Fibroblast of skin of left biceps (primary cell): ENCODE data around the gene GATA1.
"Not testable (repeated sequence)": the region's sequence is repeated elsewhere in the genome, so short reads cannot be mapped to it uniquely, and the experiment has no call there.

ENCODE experiments used
- DNase-seq, 2 experiments: peaks; one replicate each; pipeline ENCODE4 v3.0.0-alpha.2; 2013; ENCODE audit warnings: low read depth in 2 of 2

The GATA1 gene

DNA sequence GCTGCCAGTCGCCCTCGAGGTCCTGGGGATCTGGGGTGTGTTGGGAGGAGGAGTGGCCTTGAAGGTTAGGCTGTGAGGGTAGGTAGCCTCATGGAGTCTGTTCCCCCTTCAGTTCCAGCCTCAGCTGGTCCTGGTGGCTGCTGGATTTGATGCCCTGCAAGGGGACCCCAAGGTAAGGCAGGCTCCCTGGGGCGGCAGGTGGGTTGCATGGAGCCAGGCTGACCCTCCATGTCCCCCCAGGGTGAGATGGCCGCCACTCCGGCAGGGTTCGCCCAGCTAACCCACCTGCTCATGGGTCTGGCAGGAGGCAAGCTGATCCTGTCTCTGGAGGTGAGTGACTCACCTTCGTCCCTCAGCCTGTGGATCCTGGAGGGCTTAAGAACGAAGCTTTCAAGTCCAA, 28.3 kb downstream of the GATA1 start:
- DNase-seq = no peak

DNA sequence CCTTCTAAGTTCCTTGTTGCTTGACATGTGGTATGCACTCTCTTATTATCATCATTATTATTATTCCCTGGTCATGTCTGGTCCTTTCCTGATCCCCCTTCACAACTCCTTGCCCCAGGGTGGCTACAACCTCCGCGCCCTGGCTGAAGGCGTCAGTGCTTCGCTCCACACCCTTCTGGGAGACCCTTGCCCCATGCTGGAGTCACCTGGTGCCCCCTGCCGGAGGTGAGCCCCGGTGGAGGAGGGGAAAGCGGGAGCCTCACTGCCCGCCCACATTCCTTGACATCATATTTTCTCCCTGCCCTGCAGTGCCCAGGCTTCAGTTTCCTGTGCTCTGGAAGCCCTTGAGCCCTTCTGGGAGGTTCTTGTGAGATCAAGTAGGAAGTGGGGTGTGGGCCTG, 28.9 kb downstream of the GATA1 start:
- no peak for DNase-seq

DNA sequence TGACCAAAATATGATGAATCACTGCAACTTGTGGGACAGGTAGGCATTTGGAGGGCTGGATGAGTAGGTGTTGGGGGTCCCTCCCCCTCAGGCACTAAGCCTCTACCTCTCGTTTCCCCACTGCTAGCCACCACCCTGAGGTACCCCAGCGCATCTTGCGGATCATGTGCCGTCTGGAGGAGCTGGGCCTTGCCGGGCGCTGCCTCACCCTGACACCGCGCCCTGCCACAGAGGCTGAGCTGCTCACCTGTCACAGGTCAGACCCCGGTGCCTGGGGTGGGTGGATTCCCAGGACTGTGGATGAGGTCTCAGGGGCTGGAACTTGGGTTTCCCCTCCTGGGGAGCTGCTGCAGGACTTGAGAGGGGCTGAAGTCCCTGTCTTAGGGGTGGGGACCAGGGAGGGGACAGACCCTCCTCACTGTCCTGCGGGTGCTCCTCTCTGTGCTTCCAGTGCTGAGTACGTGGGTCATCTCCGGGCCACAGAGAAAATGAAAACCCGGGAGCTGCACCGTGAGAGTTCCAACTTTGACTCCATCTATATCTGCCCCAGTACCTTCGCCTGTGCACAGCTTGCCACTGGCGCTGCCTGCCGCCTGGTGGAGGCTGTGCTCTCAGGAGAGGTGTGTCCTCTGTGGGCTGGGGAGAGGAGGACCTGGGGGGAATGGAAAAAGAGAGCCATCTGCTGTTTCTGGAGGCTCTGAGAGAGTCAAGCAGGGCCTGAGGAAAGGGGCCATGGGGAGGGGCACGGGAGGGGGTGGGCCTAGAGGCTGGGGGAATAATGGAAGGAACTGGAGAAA, 29.8 kb downstream of the GATA1 start:
- DNase-seq = no peak

DNA sequence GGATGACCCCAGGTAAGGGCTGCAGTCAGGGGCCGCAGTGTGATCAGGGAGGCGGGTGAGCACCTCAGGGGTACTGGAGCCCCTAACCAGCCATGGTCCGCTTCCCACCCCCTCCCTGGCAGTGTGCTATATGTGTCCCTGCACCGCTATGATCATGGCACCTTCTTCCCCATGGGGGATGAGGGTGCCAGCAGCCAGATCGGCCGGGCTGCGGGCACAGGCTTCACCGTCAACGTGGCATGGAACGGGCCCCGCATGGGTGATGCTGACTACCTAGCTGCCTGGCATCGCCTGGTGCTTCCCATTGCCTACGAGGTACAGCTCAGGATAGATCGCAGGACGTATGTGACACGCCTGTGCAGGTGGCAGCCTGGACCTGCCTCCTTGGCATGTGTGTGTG, 31.7 kb downstream of the GATA1 start:
- DNase-seq = no peak

DNA sequence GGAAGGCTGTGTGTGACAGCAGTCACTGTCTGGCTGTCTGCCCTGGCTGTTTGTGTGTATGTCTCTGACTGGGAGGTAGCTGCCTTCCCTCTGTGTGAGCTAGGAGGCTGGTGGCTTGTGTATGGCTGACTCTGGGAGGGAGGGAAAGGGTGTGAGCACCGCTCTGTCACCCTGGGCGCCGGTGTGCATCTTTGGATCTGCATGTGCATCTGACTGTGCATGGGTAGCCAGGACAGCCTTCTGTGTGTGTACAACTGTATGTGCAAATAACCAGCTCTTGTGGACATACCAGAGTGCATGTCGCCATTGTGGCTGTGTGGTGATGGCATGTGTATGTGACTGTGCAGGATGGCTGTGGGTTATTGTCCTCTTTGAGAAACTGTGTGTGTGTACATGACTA, 32.5 kb downstream of the GATA1 start:
- DNase-seq = no peak

DNA sequence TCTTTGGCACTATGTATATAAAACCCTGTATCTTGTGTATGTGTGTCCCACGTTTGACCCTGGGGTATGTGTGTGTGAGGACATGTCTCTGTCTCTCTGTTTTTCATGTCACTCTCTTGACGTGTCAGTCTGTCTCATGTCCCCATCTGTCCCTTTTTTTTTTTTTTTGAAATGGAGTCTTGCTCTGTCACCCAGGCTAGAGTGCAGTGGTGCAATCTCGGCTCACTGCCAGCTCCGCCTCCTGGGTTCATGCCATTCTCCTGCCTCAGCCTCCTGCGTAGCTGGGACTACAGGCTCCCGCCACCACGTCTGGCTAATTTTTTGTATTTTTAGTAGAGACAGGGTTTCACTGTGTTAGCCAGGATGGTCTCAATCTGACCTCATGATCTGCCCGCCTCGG, 33.0 kb downstream of the GATA1 start:
- DNase-seq = not testable (repeated sequence)

DNA sequence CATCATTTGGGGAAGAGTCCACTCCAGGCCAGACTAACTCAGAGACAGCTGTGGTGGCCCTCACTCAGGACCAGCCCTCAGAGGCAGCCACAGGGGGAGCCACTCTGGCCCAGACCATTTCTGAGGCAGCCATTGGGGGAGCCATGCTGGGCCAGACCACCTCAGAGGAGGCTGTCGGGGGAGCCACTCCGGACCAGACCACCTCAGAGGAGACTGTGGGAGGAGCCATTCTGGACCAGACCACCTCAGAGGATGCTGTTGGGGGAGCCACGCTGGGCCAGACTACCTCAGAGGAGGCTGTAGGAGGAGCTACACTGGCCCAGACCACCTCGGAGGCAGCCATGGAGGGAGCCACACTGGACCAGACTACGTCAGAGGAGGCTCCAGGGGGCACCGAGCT, 36.7 kb downstream of the GATA1 start:
- DNase-seq = no peak

DNA sequence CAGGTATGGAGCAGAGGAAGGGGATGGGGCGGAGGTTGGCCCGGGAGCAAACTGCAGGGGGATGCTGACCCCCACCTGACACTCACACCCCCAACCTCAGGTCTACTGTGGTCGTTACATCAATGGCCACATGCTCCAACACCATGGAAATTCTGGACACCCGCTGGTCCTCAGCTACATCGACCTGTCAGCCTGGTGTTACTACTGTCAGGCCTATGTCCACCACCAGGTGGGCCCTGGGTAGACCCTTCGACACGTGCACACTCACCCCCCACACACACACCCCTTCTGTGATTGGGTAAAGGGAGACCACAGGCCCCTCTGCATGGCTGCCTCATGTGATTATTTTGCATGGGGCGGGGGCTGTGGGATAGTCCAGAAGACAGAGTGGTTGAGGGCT, 37.7 kb downstream of the GATA1 start:
- no peak for DNase-seq

DNA sequence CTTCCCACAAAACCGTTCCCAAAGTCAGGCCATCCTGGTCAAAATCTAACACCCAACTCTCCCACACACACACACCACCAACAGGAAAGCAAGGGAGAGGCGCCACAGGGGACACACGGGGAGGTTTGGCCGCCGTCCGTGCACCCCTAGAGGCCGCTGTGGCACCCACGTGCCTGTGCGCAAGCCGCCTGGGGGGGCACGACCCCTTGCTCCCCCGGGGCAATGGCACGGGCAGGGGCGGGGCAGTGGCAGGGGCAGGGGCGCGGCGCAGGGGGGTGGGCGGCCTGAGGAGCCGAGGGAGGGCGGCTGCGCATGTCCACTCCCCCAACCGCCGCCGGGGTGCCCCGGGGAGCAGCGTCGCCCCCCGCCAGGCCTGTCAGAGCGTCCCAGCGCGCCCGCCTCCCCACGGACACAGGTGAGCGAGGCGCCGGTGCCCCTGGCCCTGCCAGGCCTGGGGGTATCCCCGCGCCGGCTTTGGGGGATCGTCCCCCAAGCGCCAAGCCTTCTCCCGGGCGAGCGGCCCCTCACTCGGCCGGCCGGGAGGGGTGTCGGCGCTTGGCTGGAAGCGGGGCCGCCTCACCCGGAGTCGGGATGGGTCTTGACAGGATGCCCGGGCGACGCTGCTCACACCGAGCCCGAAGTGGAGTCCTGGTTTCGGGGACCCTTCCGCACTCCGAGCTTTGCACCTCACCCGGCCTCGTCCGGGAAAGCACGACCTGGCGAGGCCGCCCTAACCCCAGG, 39.9 kb downstream of the GATA1 start, which contains the start of gene ERAS:
Gene ERAS, plus strand, starts transcription at position 379 of the 741 bp plus-strand sequence. CDS start 2,611 bp downstream, outside the sequence.
- DNase-seq = no peak

DNA sequence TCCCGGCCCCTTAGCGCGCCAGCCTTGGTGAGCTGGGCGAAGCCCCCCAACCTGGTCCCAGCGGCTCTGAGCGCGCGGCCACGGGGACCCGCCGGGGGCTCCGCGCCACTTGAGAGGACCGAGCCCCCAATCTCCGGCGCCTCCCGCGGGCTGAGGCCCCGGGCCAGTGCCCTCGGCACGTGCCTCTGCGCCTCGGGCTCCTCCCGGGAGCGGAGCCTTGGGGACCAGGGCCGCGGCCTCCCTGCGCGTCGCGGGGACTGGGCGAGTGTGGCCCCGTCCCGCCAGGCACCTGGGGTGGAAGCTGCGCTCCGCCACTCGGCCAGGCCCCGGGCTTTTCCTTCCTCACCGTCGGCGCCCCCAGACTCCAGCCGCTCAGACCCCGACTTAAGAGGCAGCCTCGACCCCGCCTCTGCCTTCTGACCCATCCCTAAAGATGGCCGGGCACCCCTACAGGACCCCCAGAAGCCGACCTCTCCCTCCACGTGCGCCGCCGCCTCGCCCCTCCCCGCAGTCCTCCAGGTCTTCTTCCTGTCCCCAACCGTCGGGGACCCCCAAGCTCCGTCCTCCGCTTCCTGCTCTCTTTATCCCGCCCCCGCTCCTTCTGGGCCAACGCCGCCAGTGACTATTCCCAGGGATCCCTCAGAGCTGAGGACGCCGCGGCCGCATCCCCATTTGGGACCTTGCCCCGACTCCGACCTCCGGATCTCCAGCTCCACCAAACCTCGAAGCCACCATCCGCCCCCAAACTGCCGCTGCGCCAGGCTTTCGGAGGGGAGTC, 40.7 kb downstream of the GATA1 start:
- no peak for DNase-seq

DNA sequence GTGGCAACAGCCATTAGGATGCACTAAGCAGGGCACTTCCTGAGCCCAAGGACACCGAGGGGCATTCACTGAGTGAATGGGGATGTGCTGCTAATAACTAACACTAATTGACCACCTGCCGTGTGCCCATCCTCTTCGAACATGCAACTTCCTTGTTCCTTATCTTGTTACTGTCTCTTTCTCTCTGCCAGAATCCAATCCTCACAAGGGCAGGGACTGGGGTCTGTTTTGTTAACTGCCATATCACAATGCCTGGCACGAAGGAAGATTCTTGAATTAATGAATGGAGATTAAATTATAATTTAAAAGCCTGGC, 41.2 kb downstream of the GATA1 start:
- DNase-seq = no peak

DNA sequence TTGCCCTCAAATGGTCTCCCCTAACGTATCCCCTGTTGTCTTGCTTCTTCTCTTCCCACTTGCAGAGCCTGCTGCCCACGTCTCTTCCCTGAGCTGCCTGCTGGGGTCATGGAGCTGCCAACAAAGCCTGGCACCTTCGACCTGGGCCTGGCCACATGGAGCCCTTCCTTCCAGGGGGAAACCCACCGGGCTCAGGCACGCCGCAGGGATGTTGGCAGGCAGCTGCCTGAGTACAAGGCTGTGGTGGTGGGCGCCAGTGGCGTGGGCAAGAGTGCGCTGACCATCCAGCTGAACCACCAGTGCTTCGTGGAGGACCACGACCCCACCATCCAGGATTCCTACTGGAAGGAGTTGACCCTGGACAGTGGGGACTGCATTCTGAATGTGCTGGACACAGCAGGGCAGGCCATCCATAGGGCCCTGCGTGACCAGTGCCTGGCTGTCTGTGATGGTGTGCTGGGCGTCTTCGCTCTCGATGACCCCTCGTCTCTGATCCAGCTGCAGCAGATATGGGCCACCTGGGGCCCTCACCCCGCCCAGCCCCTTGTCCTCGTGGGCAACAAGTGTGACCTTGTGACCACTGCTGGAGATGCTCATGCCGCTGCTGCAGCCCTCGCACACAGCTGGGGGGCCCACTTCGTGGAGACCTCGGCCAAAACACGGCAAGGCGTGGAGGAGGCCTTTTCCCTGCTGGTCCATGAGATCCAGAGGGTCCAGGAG, 42.8 kb downstream of the GATA1 start:
- no peak for DNase-seq

DNA sequence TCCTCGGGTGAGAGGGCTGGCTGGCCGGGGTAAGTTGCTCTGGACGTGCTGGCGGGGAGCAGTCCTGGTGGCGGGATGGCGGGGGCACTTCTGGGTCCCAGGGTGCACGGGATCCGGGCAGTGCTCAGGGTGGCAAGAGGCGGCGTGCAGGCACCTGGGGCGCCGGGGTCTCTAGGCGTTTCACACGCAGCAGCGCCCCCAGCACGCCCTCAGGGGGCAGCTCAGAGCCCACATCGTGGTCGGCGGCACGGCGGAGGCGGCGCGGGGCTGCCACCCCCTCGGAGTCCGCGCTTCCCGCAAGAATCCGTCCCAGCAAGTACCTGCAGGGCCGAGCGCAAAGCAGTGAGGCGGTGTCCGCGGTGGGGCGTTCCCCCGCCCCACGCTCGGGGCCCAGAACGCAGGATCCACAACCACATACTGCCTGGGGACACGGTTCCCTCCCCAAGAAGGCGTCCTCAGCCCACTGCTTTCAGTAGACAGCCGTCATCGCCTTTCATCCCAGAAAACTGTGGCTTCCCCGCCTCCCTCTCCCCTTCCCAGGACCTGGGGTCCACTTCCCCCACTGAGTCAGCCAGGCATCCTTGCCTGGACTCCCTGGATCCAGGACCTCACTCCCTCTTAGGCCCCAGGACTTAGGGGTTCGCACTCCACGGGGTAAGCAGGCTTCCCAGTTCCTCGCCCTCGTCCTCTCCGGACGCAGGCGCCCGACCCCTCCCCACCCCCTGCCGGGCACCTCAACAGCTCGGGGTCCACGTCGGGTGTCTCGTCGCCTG, 44.9 kb downstream of the GATA1 start:
- no peak for DNase-seq

DNA sequence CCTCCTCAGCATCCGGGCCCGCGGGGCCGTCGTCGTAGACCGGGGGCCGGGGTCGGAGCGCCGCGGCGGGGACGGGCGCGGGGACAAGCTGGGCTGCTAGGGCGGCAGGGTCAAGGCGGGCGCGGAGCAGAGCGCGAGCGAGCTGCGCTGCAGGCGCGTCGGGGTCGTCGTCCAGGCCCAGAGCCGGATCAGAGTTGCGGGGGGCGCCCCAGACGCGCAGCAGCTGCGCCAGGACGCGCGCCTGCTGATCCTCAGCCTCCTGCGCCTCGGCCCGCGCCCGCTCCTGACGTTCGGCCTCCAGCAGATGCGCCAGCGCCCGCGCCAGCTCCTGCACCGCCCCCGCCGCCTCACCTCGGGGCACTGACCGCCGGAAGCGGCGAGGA, 45.5 kb downstream of the GATA1 start:
- no peak for DNase-seq

DNA sequence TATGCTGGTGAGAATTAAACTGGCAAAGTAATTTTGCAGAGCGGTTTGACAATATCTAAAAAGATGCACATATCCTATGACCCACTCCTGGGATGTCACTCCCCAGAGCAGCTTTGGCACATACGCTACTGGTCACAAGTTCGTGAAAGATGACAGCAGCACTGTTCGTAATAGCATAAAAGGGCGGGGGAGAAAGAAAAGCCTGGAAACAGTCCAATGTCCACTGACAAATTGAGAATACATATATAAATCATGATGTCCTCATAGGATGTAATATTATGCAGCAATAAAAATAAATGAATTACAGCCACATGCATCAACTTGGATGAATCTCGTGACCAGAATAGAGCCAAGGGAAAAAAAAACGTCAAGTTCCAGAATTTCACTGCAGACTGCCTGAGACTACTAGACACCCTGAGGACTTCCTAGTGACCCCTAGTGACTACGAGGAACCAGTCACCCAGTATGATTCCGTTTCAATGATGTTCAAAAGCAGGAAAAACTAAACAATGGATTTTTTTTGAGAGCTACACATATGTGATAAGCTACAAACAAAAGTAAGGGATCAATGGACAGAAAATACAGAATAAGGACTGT, 47.2 kb downstream of the GATA1 start:
- DNase-seq = no peak

DNA sequence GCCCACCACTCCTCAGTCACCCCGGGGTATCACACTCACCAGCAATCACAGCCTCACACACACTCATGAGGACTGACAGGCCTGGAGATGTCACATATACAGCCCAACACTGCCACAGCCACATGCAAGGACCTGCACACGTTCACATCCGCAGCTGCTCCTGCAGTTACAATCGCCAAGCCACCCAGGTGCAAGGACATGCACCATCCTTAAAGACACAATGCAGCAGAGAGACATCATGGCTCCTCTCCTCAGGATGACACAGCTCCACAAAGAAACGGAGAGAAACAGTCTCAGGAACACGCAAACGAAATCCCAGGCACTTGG, 48.0 kb downstream of the GATA1 start:
- DNase-seq = no peak

DNA sequence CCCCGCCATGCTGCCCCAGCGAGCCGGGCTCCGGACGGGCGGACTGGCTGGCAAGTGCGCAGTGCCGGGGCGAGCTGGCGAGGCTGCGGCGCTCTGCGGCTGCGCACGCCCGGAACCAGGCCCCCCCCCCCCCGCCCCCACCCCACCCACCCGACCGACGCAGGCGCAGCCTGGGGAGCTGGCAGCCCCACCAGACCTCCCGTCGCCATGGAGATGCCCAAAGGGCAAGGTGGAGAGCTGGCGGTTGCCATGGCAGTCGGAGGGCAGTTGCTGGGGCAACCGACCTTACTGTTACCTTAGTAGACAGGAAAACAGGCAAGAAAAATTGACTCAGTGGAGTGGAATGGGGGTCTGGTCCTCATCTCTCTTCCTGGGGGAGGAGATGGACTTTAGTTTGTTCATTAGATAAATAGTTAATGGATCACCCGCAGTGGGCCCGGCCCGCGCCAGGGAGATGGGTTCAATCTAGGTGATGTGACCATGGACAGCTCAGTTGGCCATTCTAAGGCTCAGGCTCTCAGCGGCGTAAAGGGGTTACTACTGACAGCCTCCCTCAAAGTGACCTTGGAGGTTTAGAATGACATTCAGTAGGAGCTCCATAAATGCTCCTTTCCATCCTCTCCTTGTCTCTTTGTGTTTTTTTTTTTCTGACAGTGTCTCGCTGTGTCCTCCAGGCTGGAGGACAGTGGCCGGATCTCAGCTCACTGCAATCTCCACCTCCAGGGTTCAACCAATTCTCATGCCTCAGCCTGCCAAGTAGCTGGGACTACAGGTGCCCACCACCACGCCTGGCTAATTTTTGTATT, 49.3 kb downstream of the GATA1 start, which contains the start of gene PCSK1N:
Gene PCSK1N, minus strand, starts transcription at position 87 of the 806 bp plus-strand sequence. Its CDS starts 78 bp downstream, at position 9.
- DNase-seq = no peak

DNA sequence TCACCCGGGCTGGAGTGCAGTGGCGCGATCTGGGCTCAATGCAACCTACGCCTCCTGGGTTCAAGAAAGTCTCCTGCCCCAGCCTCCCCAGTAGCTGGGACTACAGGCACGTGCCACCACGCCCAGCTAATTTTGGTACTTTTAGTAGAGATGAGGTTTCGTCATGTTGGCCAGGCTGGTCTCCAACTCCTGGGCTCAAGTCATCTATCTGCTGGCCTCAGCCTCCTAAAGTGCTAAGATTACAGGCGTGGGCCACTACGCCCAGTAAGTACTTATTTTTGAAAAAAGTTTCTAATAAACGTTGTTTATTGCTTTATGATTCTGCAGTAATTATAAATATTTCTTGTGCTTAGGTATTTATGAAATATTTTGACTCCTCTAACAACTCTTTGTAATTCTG, 53.3 kb downstream of the GATA1 start:
- no peak for DNase-seq
